Mesendoderm (in vitro differentiated cells): ENCODE measurements around the gene MRPS2. TPM values are rescaled to one million over a fixed set of nuclear protein-coding genes. Genes with fewer than 3 reads are reported as not detected.
A peak's percentile ranks its signal among the peaks of the same experiment; 100 is the strongest.
"Not testable (repeated sequence)": the region's sequence is repeated elsewhere in the genome, so short reads cannot be mapped to it uniquely, and the experiment has no call there.

Experiments
- DNase-seq: peaks from one replicate; pipeline ENCODE4 v3.0.0; 2013
- H2AK5ac ChIP-seq: 2 replicates; pipeline ENCODE4 v1.6.1; 2013; ENCODE audit warnings: low read length, inconsistent platforms
- H2BK120ac ChIP-seq: 2 replicates; pipeline ENCODE4 v1.6.1; 2013; ENCODE audit warnings: low read depth, mild to moderate bottlenecking, low read length, moderate library complexity, mixed read lengths
- H2BK15ac ChIP-seq: replicated peaks from 2 replicates; pipeline ENCODE4 v1.6.1; 2013; ENCODE audit warnings: low read depth, mild to moderate bottlenecking, moderate library complexity
- H2BK5ac ChIP-seq: 2 replicates; pipeline ENCODE4 v1.6.1; 2013; ENCODE audit warnings: low read length, inconsistent platforms
- H3K18ac ChIP-seq: 2 replicates; pipeline ENCODE4 v1.6.1; 2013; ENCODE audit warnings: mild to moderate bottlenecking, low read length, mixed read lengths
- H3K23ac ChIP-seq: one replicate; pipeline ENCODE4 v1.6.1; 2013; ENCODE audit warnings: low read length
- H3K27ac ChIP-seq: 2 replicates; pipeline ENCODE4 v1.5.1; 2013; ENCODE audit warnings: low read depth, mild to moderate bottlenecking, inconsistent platforms, low read length, moderate library complexity
- H3K27me3 ChIP-seq: 2 replicates; pipeline ENCODE4 v1.6.1; 2013; ENCODE audit warnings: low read length, control low read depth, mild to moderate bottlenecking, inconsistent platforms; ENCODE audit not compliant: insufficient read depth, poor library complexity
- H3K36me3 ChIP-seq: 2 replicates; pipeline ENCODE4 v1.6.1; 2013; ENCODE audit warnings: low read length, inconsistent platforms; ENCODE audit not compliant: control insufficient read depth, insufficient read depth
- H3K4ac ChIP-seq: one replicate; pipeline ENCODE4 v1.6.1; 2013; ENCODE audit warnings: low read depth, mild to moderate bottlenecking, low read length, moderate library complexity
- H3K4me1 ChIP-seq: 2 replicates; pipeline ENCODE4 v1.6.1; 2013; ENCODE audit warnings: low read depth, low read length, inconsistent platforms; ENCODE audit not compliant: control insufficient read depth
- H3K4me2 ChIP-seq: 2 replicates; pipeline ENCODE4 v1.6.1; 2013; ENCODE audit warnings: low read length
- H3K4me3 ChIP-seq: 2 replicates; pipeline ENCODE4 v1.5.1; 2013; ENCODE audit warnings: mild to moderate bottlenecking, low read length
- H3K56ac ChIP-seq: one replicate; pipeline ENCODE4 v1.6.1; 2013; ENCODE audit warnings: low read length
- H3K79me1 ChIP-seq: 2 replicates; pipeline ENCODE4 v1.6.1; 2013; ENCODE audit warnings: low read length, inconsistent platforms
- H3K79me2 ChIP-seq: 2 replicates; pipeline ENCODE4 v1.6.1; 2013; ENCODE audit warnings: mild to moderate bottlenecking, low read length; ENCODE audit not compliant: control insufficient read depth, insufficient read depth
- H3K9ac ChIP-seq: 2 replicates; pipeline ENCODE4 v1.6.1; 2013; ENCODE audit warnings: low read length, inconsistent platforms
- H4K5ac ChIP-seq: one replicate; pipeline ENCODE4 v1.6.1; 2013; ENCODE audit warnings: low read length
- H4K8ac ChIP-seq: one replicate; pipeline ENCODE4 v1.6.1; 2013; ENCODE audit warnings: low read depth, mild to moderate bottlenecking, control low read depth, low read length, moderate library complexity
- WGBS: extraction: QIAGEN DNeasy Blood & Tissue Kit; methylation state at CpG from one replicate; pipeline ENCODE4 v1.1.7; 2013; ENCODE audit warnings: low lambda C conversion rate, missing lambda C conversion rate; ENCODE audit not compliant: insufficient coverage; ENCODE audit errors: extremely low coverage; 5-methylcytosine and 5-hydroxymethylcytosine counted together
- polyA plus RNA-seq, 2 experiments: library from polyadenylated mRNA; stranded (reverse); fragments of 200-250 nt; gene quantifications; one replicate each; pipeline ENCODE4 v1.2.3, GENCODE V29; 2013

Gene MRPS2
- polyA plus RNA-seq (2013, experiment 1 of 2), result 151 TPM
- polyA plus RNA-seq (2013, experiment 2 of 2), result 158 TPM

GRCh38 chr9:135500525-135501260 lies at the start of gene MRPS2:
TSS of gene MRPS2 (plus strand) at chr9:135500682. CDS start at chr9:135500711, 29 bp downstream.
- Histone ChIP-seq H2AK5ac (no peak within 1 kb of the TSS), H3K36me3 (peaks cover 11% of the 10 kb centered on the region), H2BK15ac (no peak within 1 kb of the TSS), H2BK120ac (no peak within 1 kb of the TSS), H3K4me1 (no peaks in the 10 kb centered on the region), H4K5ac (no peak within 1 kb of the TSS), H3K27ac (no peak within 1 kb of the TSS), H3K79me1 (peaks cover 14% of the 10 kb centered on the region), H3K27me3 (no peaks in the 10 kb centered on the region), H3K56ac (peak within 1 kb of the TSS; percentile 98), H3K4me2 (peak within 1 kb of the TSS; percentile 80), H3K4ac (peak within 1 kb of the TSS; percentile 82), H2BK5ac (no peak within 1 kb of the TSS), H3K9ac (peak within 1 kb of the TSS; percentile 97), H4K8ac (peak within 1 kb of the TSS; percentile 30), H3K23ac (peak within 1 kb of the TSS; percentile 89), H3K79me2 (peaks cover 16% of the 10 kb centered on the region), H3K18ac (peak within 1 kb of the TSS; percentile 72), H3K4me3 (peak within 1 kb of the TSS; percentile 95)
- peak; percentile 95 for DNase-seq
- WGBS, result no CpG with 5 or more reads among the region's 92 CpGs

- Histone ChIP-seq H2BK5ac (no peak overlapping the region), H3K4me3 (no peak overlapping the region), H3K9ac (no peak overlapping the region), H4K8ac (no peak overlapping the region), H3K4me2 (no peak overlapping the region), H3K4ac (no peak overlapping the region), H2AK5ac (no peak overlapping the region), H2BK15ac (no peak overlapping the region), H3K36me3 (no peaks in the 10 kb centered on the region), H2BK120ac (no peak overlapping the region), H4K5ac (no peak overlapping the region), H3K79me2 (no peaks in the 10 kb centered on the region), H3K18ac (no peak overlapping the region), H3K27ac (no peak overlapping the region), H3K27me3 (no peaks in the 10 kb centered on the region), H3K56ac (no peak overlapping the region), H3K79me1 (no peaks in the 10 kb centered on the region), H3K23ac (no peak overlapping the region), H3K4me1 (no peaks in the 10 kb centered on the region)
- no CpG with 5 or more reads among the region's 10 CpGs for WGBS
- DNase-seq, result no peak
Measured at GRCh38 chr9:135450956-135451355, 49.5 kb upstream of the MRPS2 start.

- H3K4me1 ChIP-seq, H3K79me2 ChIP-seq, H2BK120ac ChIP-seq, H3K4ac ChIP-seq, H3K23ac ChIP-seq, H3K27me3 ChIP-seq, H3K18ac ChIP-seq, H3K9ac ChIP-seq, H2AK5ac ChIP-seq, H2BK5ac ChIP-seq, H3K4me3 ChIP-seq, H3K27ac ChIP-seq, H3K79me1 ChIP-seq, DNase-seq, H4K5ac ChIP-seq, H3K36me3 ChIP-seq, H3K56ac ChIP-seq, H4K8ac ChIP-seq, H3K4me2 ChIP-seq, H2BK15ac ChIP-seq: not testable (repeated sequence)
- no CpG with 5 or more reads among the region's 7 CpGs for WGBS
Measured at GRCh38 chr9:135451909-135452308, 48.6 kb upstream of the MRPS2 start.

- no peaks in the 10 kb centered on the region for H3K4me1 ChIP-seq
- no peak overlapping the region for H3K27ac ChIP-seq
- DNase-seq, result no peak
- no peaks in the 10 kb centered on the region for H3K36me3 ChIP-seq
- H3K79me1 ChIP-seq, result no peaks in the 10 kb centered on the region
- no peaks in the 10 kb centered on the region for H3K79me2 ChIP-seq
- H3K4ac ChIP-seq, result no peak overlapping the region
- no peak overlapping the region for H2BK120ac ChIP-seq
- H3K27me3 ChIP-seq, result no peaks in the 10 kb centered on the region
- H3K23ac ChIP-seq, result no peak overlapping the region
- H2BK5ac ChIP-seq, result no peak overlapping the region
- no peak overlapping the region for H3K18ac ChIP-seq
- no peak overlapping the region for H3K9ac ChIP-seq
- no peak overlapping the region for H4K8ac ChIP-seq
- H3K56ac ChIP-seq, result no peak overlapping the region
- no peak overlapping the region for H3K4me2 ChIP-seq
- no CpG with 5 or more reads among the region's 5 CpGs for WGBS
- no peak overlapping the region for H2BK15ac ChIP-seq
- no peak overlapping the region for H2AK5ac ChIP-seq
- H3K4me3 ChIP-seq, result no peak overlapping the region
- H4K5ac ChIP-seq, result no peak overlapping the region
Measured at GRCh38 chr9:135454737-135455136, 45.7 kb upstream of the MRPS2 start.

- Histone ChIP-seq H2BK5ac (no peak overlapping the region), H3K79me1 (no peaks in the 10 kb centered on the region), H3K79me2 (no peaks in the 10 kb centered on the region), H4K8ac (no peak overlapping the region), H2BK120ac (no peak overlapping the region), H3K9ac (no peak overlapping the region), H3K4me2 (no peak overlapping the region), H3K4me3 (no peak overlapping the region), H2BK15ac (no peak overlapping the region), H3K4ac (no peak overlapping the region), H3K18ac (no peak overlapping the region), H3K56ac (no peak overlapping the region), H3K23ac (no peak overlapping the region), H2AK5ac (no peak overlapping the region), H4K5ac (no peak overlapping the region), H3K4me1 (no peaks in the 10 kb centered on the region), H3K27me3 (no peaks in the 10 kb centered on the region), H3K27ac (no peak overlapping the region), H3K36me3 (no peaks in the 10 kb centered on the region)
- WGBS, result no CpG with 5 or more reads among the region's 23 CpGs
- no peak for DNase-seq
Measured at GRCh38 chr9:135455401-135456030, 45.0 kb upstream of the MRPS2 start.
